ENCODE results near the gene PLXNA4.
A peak's percentile ranks its signal among the peaks of the same experiment; 100 is the strongest.

PLXNA4 gene

DNA sequence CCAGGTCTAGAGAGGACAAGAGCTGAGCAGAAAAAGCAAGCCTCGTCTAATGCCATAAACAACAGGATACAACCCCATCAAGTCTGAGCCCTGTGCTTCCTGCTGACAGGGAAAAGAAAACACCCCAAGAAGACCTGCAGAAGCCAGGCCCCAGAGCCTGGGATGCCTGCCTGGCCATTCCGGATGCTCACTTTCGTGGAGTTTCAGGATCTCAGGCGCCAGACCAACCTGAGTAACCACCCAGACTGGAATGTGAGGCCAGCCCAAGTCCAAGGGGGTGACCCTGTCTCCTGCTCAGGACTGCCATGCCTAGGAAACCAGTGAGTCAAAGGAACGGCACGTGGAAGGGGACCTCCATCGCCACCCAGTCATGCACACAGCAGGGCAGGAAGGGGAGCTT is 74.3 kb downstream of the PLXNA4 start:
- no peak for DNase-seq

GRCh38 chr7:132500727-132501440 is 75.4 kb downstream of the PLXNA4 start:
- DNase-seq = no peak

DNA sequence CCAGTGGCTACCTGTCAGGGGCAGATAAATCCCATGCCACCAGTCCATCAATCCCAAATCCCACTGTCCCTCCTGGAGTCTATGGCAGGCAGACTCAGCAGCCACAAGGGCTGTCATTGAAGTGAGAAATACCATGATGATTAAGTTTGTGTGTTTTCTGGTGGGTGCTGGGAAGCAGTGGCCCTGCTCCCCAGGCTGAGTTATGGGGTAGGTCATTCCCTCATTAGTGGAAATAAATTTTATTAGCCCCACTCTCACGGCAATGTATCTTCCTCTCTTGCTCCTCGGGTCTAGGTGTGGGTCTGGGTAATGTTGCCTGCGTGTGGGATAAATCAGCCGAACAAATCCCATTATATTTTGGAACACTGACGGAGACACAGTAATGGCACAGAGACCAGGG is 76.8 kb downstream of the PLXNA4 start:
- no peak for DNase-seq

DNA sequence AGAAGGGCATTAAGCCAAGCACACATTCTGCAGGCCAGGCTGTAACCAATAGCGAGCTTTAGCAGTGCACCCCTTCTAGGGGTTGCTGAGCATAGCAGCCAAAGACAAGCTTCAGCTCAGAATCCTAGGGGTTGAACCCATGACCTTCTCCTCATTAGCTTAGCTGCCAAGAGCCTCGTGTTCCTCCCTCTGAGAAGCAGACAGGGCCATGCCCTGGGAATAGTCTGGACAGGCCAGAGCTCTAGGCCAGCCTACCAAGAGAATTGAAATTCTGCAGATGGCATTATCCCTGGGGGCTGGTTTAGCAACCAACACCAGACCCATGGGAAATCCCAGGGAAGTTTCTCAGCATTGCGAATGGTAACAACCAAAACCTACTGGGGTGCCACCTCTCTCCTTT is 77.2 kb downstream of the PLXNA4 start:
- DNase-seq = no peak

DNA sequence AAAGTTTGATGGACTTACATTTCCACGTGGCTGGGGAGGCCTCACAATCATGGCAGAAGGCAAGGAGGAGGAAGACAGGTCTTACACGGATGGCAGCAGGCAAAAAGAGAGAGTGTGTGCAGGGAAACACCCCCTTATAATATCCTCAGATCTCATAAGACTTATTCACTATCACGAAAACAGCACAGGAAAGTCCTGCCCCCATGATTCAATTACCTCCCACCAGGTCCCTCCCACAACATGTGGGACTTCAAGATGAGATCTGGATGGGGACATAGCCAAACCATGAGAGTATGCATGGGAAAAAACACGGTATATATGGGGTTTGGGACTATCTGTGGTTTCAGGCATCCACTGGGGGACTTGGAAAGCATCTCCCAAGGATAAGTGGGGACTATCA is 78.0 kb downstream of the PLXNA4 start:
- no peak for DNase-seq

GRCh38 chr7:132497098-132497497 is 79.2 kb downstream of the PLXNA4 start:
- DNase-seq = no peak

- DNase-seq = peak; percentile 17
Observed at GRCh38 chr7:132495936-132496335, 80.3 kb downstream of the PLXNA4 start.

GRCh38 chr7:132494474-132494873 is 81.8 kb downstream of the PLXNA4 start:
- no peak for DNase-seq

GRCh38 chr7:132492823-132493445 is 83.3 kb downstream of the PLXNA4 start:
- no peak for DNase-seq

DNA sequence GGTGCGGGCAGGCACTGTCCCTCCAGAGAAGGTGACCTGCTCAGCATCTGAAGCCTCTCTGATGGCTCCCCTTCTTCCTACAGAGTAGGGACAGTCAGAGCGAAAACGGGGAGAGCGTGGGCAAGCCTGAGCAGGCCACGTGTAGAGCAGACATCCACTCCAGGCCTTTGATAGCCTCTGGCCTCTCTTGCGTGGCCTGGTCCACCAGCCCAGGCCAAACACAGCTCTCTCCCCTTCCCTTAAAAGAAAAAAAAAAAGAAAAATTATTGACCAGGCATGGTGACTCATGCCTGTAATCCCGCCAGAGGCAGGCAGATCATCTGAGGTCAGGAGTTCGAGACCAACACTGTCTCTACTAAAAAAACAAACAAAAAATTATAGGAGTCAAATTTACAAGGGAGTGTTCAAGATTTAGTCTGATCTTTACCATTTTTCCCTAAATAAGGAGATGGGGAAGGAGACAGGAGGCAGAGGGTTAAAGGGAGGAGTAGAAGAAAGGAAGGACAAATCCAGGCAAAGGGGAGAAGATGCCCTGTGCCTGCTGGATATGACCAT is 84.8 kb downstream of the PLXNA4 start:
- DNase-seq = no peak

GRCh38 chr7:132490474-132490873 is 85.8 kb downstream of the PLXNA4 start:
- DNase-seq = no peak

GRCh38 chr7:132489776-132490237 is 86.5 kb downstream of the PLXNA4 start:
- DNase-seq = no peak

DNA sequence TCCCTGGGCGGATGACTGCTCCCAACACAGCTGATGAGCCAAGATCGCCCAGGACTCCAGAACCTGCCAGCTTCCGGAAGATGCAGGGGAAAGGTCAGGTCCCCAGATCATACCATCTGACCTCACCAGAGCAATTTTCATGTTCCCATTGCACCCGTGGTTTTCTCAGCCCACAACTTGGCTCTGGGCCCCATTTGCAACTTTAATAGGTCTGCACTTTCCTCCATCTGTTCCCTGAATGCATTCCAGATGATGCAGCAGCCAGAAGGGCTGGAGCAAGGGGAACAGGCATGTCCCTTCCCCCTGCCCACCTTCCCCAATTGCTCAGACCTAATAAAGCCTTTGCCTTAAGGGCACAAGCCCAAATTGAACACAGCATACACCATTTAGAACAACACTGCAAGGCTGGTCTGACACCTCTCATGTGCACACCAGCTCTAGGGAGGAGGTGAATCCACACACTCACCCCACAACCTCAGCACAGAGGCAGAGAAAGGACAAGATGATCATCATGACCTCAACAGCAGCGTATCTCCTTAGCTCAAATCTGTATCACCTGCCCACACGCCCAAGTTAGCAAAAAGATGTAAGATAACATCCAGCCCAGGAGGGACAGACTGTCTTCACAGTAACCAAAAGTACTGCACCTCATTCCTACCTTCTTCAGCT is 87.5 kb downstream of the PLXNA4 start:
- DNase-seq = peak; percentile 62

DNA sequence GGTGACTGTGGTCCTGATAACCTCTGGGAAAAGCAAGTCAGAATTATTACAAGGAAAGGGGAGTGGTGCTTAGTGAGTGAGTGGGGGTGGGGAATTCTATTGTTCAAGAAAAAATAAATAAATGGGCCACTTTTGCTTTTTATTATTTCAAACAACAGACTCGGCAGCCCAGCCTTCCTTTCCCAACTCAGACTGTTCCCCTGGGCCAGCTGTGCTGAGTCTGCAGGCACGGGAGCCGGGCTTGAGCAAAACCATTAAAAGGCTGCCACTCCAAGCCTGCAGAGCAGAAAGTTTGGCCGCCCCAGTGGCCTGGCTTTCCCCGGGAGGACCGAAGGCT is 90.0 kb downstream of the PLXNA4 start:
- DNase-seq = no peak

DNA sequence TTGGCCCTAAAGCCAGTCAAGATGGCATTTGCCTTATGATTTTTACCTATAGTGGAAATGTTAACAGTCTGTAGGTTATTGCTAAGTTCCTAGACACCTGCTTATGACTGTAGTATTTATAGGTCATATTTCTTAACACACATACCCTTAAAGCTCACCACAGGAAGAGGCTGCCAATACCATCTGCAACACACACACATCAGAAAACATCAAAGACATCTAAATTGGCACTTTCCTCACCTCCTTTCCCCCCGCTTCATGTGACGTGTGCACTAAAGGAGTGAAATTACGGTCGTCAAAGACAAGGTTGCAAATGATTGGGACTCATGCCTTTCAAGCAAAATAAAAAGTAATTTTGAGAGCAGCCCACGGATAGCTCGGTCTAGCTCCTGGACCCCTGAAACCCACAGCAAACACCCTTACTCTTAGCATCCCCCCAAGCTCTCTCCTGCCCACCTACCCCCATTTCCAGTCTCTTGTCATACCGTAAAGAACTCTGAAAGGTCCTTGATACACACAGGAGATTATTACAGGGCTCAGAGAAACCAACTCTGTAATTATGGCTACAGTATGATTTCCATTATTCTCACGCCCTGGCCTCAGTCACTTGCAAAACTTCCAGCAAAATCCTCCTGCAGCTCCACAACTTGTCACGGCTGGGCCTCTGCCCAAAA is 90.5 kb downstream of the PLXNA4 start:
- no peak for DNase-seq

- DNase-seq = no peak
Observed at GRCh38 chr7:132485136-132485535, 91.1 kb downstream of the PLXNA4 start.

DNA sequence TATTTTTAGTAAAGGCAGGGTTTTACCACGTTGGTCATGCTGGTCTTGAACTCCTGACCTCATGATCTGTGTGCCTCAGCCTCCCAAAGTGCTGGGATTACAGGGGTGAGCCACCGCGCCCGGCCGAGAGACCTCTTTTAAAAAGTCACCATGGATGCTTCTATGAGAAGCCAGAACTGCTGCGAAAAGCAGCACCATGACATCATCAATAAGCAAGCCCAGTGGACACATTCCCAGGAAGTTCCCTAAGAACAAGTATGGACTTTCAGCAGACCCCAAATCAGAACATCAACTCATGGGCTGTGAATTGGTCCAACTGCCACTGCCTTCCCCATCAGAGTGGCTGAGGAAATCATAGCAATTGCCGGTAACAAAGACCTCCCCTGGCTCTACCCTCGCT is 93.4 kb downstream of the PLXNA4 start:
- DNase-seq = no peak

GRCh38 chr7:132480534-132480933 is 95.7 kb downstream of the PLXNA4 start:
- DNase-seq = no peak

DNA sequence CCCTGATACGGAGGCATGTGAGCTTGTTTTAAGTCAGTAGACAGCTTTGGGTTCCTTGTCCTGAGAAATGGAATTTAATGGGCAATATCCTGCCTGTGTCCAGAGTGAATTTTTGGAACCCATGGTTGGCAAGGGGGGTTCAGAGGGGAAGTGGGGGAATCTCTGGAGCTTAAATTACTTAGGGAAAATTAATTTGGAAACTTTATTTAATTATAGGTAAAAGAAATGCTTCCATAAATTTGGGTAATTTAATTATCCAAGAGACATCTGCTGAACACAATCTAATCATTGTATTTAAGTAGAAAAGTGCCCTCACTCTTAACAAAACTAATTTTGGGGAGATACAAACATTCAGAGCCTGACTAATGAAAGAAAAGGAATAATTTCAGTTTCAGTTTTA is 99.7 kb downstream of the PLXNA4 start:
- no peak for DNase-seq

GRCh38 chr7:132475669-132476116 is 100.6 kb downstream of the PLXNA4 start:
- DNase-seq = no peak

GRCh38 chr7:132475037-132475668 is 101.1 kb downstream of the PLXNA4 start:
- no peak for DNase-seq

DNA sequence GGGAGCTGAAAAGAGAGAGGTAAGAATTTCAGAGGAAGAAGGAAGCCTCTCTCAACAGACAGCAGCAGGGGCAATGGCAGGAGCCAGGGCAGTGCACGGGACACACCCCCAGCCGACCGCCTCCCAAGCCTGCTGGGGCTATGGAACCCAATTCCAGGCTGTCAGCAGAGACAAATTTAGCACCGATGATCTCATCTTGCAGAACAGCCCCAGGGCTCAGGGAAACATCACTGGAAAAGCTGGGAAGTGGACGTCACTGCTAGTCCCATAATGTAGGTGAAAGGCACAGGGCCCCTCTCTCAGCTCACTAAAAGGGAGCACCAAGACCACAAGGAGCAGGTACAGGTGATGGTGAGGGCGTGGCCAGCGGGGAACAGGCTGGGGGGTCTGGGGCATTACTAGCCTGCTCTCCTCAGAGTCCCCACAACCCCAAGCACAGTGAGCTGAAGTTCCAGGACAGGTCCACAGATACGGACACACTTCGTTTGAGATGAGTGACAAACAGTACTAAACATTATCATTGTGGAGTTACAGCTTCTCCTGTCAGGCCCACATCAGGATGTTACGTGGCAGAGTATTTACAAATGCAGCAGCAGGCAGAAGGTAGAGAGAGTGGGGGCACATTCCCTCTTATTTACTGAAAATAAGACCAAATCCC is 103.7 kb downstream of the PLXNA4 start:
- DNase-seq = peak; percentile 82
